ENCODE results near the gene CTNNA2.
"Not testable (repeated sequence)": the region's sequence is repeated elsewhere in the genome, so short reads cannot be mapped to it uniquely, and the experiment has no call there.

Gene CTNNA2

DNA sequence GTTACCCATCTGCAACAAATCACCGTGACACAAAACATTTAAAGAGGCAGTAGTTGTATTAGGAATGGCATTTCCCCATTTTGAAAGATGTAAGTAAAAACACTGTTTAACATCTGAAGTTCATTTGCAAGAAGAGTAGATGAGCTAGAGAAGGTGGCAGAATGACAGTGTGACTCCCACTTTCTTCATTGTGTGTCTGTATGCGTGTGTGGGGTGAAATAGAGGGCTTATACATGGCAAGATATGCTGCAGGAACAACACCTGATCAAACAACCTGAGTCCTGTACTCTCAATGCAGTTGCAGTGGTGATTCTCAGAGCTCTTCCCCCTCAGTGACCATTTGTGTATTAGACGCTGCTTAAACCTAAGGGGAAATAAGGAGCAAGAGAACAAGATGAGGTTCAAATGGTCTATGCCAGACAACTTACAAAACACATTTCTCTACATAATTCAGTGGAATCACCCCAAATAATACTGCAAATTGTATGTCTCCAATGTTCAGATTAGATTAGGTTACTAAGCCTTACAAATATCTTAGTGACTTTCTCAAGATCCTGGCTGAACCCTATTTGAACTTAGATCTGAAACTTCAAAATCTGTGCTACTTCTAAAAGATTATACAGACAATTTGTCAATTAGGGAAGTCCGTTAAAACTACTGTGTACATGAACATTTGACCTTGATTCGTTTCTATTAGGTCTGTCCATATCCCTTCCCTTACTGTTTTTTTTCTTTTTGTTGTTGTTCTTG is 561.6 kb downstream of the CTNNA2 start:
- Mint-ChIP-seq H3K27ac (no peak overlapping the region), H3K27me3 (peaks cover 10% of the 10 kb centered on the region), H3K4me3 (no peak overlapping the region), H3K9me3 (peaks cover 5% of the 10 kb centered on the region), H3K4me1 (no peaks in the 10 kb centered on the region), H3K36me3 (no peaks in the 10 kb centered on the region)

DNA sequence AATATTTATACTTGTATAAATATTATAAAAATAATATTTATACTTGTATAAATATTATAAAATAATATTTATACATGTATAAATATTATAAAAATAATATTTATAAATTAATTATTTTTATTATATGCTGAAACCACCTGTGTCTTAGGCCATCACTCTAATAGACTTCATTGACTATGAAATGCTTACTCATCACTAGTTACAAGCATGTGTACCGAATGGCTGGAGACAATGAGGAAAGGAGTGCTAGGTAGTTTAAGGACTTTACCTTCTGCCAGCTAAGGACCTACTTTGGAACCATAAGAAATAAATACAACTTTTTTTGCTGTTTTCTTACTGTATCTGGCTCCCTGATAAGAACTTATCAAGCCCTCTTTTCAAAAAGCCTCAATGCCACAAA is 562.9 kb downstream of the CTNNA2 start:
- no peaks in the 10 kb centered on the region for H3K4me1 Mint-ChIP-seq
- H3K4me3 Mint-ChIP-seq, result no peak overlapping the region
- no peaks in the 10 kb centered on the region for H3K36me3 Mint-ChIP-seq
- peaks cover 5% of the 10 kb centered on the region for H3K9me3 Mint-ChIP-seq
- H3K27ac Mint-ChIP-seq, result no peak overlapping the region
- peaks cover 10% of the 10 kb centered on the region for H3K27me3 Mint-ChIP-seq

DNA sequence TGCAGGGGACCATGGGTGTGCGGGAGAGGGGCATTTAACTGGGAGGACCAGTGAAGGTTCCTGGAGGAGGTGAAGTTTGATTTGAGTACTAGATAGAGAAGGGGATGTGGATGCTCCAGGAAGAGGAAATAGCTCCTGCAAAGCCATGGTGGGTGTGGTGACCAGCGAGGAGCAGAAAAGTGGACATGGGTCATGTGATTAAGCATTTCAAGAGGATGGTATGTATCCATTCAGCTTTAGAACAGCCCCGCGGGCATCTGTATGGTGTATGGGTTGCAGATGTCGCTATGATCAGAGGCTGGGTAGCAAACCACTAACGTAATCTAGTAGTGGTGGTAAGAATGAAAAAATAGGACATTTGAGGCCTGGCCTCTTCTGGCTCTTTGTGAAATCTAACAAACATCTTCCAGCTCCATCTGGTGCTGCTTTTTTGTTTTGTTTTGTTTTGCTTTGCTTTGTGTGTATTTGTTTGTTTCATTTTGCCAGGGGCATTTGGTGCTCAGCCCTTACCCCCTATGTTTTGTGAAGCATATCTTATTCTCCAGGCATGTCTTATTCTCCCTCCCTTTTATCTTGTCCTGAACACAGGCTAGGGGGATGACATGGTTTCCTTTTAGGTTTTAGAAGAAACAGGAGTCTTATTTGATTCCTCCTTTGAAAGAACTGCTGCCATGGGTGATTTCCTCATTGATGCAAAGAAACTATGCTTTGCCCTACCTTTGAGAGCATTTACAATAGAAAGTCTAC is 565.6 kb downstream of the CTNNA2 start:
- Mint-ChIP-seq H3K36me3 (no peaks in the 10 kb centered on the region), H3K4me1 (no peaks in the 10 kb centered on the region), H3K27ac (no peak overlapping the region), H3K4me3 (no peak overlapping the region), H3K9me3 (peaks cover 5% of the 10 kb centered on the region), H3K27me3 (peaks cover 8% of the 10 kb centered on the region)

DNA sequence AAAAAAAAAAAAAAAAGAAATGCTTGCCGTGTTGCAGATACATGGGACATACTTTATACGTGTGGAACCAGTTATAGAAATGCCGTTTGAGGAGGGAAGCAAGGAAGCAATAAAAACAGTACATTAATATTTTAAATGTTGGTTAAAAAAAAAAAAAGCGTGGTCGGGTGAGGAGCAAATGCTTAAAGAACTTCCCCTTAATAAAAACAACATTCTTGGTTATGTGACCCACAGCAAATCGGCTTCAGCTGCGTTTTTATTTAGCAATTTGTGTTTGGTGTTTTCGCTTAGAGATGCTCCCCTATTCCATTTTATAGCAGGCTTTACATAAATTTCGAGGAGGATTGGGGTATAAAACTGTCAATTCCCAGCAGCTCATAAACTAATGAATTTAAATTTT is 568.1 kb downstream of the CTNNA2 start:
- Mint-ChIP-seq H3K27me3 (peaks cover 9% of the 10 kb centered on the region), H3K4me3 (no peak overlapping the region), H3K27ac (no peak overlapping the region), H3K4me1 (no peaks in the 10 kb centered on the region), H3K9me3 (peaks cover 5% of the 10 kb centered on the region), H3K36me3 (no peaks in the 10 kb centered on the region)

DNA sequence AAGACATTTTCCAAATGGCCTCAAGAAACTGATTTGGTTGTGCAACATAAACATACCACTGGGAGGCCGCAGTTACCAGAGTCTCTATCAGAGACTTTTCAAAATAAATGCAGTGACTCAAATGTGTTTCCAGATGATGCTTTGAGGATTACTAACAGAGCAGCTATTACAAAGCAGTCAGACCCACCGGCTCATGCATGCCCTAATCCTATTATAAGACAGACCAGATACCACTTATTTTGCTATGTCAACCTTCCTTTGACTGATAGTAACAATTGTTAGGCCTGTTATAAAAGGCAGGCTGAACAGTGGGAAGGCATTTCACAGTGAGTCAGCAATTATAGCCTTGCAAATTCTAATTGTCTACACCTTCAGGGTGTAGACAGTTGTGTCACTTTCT is 574.0 kb downstream of the CTNNA2 start:
- no peak overlapping the region for H3K4me3 Mint-ChIP-seq
- H3K36me3 Mint-ChIP-seq, result no peaks in the 10 kb centered on the region
- no peak overlapping the region for H3K27ac Mint-ChIP-seq
- H3K4me1 Mint-ChIP-seq, result no peaks in the 10 kb centered on the region
- H3K27me3 Mint-ChIP-seq, result peaks cover 1% of the 10 kb centered on the region
- H3K9me3 Mint-ChIP-seq, result no peaks in the 10 kb centered on the region

DNA sequence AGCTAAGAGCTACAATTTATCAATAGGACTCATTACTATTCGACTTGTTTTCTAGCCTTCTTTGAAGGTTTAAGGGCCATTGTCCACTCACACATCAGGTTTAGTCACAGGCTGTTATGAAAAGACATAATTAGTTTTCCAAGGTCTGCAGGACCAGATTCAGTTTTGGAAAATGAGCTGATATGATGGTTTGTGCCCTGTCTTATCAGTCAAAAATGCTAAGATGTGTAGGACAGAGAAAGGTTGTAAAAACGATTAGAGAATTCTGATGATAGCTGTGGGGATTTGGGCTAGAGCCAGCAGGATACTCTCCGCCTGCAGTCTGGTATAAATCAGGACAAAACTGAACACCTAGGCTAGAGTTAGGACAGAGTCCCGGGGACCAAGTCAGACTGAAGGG is 578.4 kb downstream of the CTNNA2 start:
- Mint-ChIP-seq H3K27me3 (no peaks in the 10 kb centered on the region), H3K4me1 (no peaks in the 10 kb centered on the region), H3K9me3 (no peaks in the 10 kb centered on the region), H3K4me3 (no peak overlapping the region), H3K36me3 (no peaks in the 10 kb centered on the region), H3K27ac (no peak overlapping the region)

DNA sequence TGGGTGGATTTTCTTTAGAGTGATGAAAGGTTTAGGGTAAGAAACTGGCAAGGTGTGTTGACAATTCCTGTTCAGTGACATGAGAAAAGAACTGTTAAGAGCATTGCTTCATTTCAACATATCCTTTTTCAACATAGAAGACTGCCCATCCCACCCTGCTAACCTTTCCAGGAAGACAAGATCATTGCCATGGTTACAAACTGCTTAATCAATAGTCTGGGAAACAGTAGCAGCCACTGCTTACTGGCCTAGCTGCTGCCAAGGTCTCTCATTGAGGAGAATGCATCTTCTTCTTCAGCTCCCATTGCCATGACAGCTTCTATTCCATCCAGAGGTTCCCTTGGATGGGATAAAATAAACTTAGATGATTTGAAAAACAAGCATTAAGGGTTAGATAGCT is 579.6 kb downstream of the CTNNA2 start:
- H3K4me3 Mint-ChIP-seq, result no peak overlapping the region
- no peaks in the 10 kb centered on the region for H3K4me1 Mint-ChIP-seq
- H3K27ac Mint-ChIP-seq, result no peak overlapping the region
- H3K9me3 Mint-ChIP-seq, result peaks cover 2% of the 10 kb centered on the region
- no peaks in the 10 kb centered on the region for H3K27me3 Mint-ChIP-seq
- no peaks in the 10 kb centered on the region for H3K36me3 Mint-ChIP-seq

DNA sequence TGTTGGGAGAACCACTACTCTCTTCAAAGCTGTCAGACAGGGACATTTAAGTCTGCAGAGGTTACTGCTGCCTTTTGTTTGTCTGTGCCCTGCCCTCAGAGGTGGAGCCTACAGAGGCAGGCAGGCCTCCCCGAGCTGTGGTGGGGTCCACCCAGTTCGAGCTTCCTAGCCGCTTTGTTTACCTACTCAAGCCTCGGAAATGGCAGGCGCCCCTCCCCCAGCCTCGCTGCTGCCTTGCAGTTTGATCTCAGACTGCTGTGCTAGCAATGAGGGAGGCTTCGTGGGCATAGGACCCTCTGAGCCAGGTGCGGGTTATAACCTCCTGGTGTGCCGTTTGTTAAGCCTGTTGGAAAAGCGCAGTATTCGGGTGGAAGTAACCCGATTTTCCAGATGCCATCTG is 585.7 kb downstream of the CTNNA2 start:
- H3K4me1 Mint-ChIP-seq, H3K9me3 Mint-ChIP-seq, H3K27me3 Mint-ChIP-seq, H3K4me3 Mint-ChIP-seq, H3K27ac Mint-ChIP-seq, H3K36me3 Mint-ChIP-seq: not testable (repeated sequence)

DNA sequence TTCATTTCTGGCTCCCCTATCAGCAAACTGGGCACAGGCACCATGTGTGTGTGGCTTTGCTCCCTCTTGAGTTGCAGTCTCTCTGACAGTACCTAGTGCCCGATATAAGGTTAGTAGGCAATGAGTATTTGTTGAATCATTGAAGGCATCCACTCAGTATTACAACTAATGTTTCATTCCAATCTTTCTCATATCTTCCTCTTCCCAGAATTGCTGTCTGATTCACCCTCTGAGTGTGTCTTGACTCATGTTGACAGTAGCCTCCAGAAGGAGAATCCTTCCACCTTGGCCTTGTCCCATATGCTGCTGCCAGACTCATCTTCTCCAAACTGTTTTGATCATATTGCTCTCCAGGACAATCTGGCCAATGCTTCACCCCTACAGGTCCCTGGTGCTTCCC is 589.2 kb downstream of the CTNNA2 start:
- H3K36me3 Mint-ChIP-seq, result no peaks in the 10 kb centered on the region
- H3K27me3 Mint-ChIP-seq, result no peaks in the 10 kb centered on the region
- H3K9me3 Mint-ChIP-seq, result peaks cover 11% of the 10 kb centered on the region
- H3K4me1 Mint-ChIP-seq, result no peaks in the 10 kb centered on the region
- H3K27ac Mint-ChIP-seq, result no peak overlapping the region
- no peak overlapping the region for H3K4me3 Mint-ChIP-seq

DNA sequence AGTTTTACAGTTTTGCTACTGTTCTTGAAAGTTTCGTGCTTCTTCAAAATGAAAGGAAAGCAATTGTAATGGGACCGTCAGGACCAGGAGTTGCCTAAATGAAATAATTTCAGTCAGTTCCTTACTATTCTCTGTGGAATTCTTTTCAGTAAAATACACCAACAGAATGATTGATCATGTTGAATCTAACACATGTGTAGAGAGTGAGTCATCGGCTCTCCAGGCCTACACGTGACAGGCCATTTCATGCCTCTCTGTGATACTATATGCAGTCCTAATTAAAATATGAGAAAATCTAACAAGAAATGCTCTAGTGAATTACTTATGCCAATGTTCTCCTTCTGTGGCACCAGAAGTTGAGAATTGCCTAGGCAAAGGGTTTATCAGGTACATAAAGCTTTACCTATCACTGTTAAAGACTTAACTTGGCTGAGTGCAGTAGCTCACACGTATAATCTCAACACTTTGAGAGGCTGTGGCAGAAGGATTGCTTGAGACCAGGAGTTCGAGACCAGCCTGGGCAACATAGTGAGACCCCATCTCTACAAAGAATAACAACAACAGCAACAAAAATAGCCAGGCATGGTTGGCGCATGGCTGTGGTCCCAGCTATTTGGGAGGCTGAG is 592.3 kb downstream of the CTNNA2 start:
- H3K4me1 Mint-ChIP-seq, result no peaks in the 10 kb centered on the region
- H3K36me3 Mint-ChIP-seq, result no peaks in the 10 kb centered on the region
- H3K4me3 Mint-ChIP-seq, result no peak overlapping the region
- H3K27ac Mint-ChIP-seq, result no peak overlapping the region
- H3K27me3 Mint-ChIP-seq, result no peaks in the 10 kb centered on the region
- H3K9me3 Mint-ChIP-seq, result peaks cover 6% of the 10 kb centered on the region

DNA sequence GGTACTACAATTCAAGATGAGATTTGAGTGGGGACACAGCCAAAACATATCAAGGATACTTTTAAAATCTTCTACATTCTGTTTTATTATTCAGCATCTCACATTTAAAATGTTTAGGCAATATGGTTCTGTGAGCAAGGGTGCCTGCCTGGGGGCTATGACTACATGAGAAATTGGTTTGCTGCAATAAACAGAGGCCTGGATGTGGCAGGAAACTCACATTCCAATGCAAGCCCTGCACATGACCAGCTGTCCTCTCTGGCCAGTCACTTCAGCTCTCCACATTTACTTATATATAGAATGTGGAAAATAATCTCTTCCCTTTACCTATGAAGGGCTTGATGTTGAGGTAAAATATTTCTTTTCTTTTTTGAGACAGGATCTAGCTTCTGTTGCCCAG is 598.3 kb downstream of the CTNNA2 start:
- Mint-ChIP-seq H3K36me3 (no peaks in the 10 kb centered on the region), H3K27me3 (no peaks in the 10 kb centered on the region), H3K4me3 (no peak overlapping the region), H3K9me3 (peaks cover 6% of the 10 kb centered on the region), H3K27ac (no peak overlapping the region), H3K4me1 (no peaks in the 10 kb centered on the region)

DNA sequence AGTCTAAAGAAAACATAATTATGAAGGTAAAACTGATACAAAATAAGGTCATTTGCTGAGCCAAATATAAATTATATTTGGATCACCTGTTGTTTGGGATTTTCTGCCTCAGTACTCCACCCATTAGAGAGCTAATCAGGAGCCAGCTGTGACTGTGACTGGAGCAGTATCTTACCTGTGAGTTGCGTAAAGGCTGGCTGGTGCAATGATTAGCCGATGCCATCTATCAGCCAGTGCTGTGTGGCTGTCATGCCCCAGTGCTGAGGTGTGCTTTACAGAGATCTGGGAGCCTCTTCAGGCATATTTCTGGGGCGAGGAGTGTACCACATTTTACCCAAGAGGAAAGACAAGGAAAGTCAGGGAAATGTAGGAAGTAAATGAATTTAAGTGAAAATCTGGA is 599.9 kb downstream of the CTNNA2 start:
- Mint-ChIP-seq H3K27me3 (no peaks in the 10 kb centered on the region), H3K9me3 (peaks cover 6% of the 10 kb centered on the region), H3K36me3 (no peaks in the 10 kb centered on the region), H3K27ac (no peak overlapping the region), H3K4me1 (no peaks in the 10 kb centered on the region), H3K4me3 (no peak overlapping the region)

DNA sequence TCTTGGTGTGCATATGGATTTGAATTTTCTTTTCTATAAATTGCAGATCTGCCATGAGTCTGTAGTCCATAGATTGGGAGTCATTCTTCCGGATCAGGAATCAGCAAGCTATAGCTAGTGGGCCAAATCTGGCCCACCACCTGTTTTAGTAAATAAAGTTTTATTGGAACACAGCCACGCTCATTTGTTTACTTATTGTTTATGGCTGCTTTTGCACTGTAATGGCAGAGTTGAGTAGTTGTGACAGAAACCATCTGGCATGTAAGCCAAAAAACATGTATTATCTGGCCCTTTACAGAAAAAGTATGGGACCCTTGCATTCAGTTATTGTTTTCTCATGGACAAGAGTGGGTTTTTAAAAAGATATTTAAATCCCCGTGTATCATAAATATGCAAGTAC is 600.5 kb downstream of the CTNNA2 start:
- H3K36me3 Mint-ChIP-seq, result no peaks in the 10 kb centered on the region
- H3K4me3 Mint-ChIP-seq, result no peak overlapping the region
- H3K27me3 Mint-ChIP-seq, result no peaks in the 10 kb centered on the region
- H3K4me1 Mint-ChIP-seq, result no peaks in the 10 kb centered on the region
- peaks cover 6% of the 10 kb centered on the region for H3K9me3 Mint-ChIP-seq
- H3K27ac Mint-ChIP-seq, result no peak overlapping the region

DNA sequence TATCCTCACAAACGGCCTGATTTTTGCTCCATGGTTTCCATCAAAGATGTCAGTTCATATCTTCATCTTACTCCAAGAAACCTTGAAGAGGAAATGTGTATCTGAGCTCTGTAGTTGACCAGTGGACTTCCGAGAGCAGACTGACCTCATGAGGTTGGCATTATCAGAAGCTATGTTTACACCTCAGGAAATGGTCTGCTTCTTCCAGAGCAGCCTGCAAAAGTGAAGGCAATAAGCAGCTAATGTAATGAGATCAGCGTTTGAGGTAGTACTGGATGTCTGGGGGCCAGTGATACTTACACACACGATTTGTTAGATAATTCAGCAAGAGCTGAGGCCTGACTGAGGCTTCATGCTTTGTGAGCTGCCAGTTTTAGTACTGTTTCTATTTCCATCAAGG is 602.0 kb downstream of the CTNNA2 start:
- H3K4me3 Mint-ChIP-seq, result no peak overlapping the region
- H3K27me3 Mint-ChIP-seq, result no peaks in the 10 kb centered on the region
- H3K27ac Mint-ChIP-seq, result no peak overlapping the region
- H3K4me1 Mint-ChIP-seq, result no peaks in the 10 kb centered on the region
- H3K9me3 Mint-ChIP-seq, result peaks cover 6% of the 10 kb centered on the region
- H3K36me3 Mint-ChIP-seq, result no peaks in the 10 kb centered on the region

DNA sequence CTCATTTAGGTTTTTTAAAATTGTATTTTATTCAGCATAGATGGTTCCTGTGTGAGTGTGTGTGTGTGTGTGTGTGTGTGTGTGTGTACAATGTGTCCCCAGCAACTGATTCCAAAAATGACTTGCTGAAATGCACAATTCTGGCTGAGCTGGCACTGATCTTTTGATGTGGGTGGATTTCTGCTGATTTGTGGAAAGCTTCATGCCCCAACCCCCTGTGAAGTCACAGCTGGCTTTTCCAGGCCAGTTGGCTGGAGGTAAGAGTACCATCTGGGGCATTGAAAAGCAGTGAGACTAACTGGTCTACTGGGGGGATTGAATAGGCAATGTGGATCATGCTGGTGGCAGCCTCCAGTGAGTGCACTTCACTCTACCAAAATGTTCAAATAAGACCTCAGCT is 604.5 kb downstream of the CTNNA2 start:
- H3K4me1 Mint-ChIP-seq, result no peaks in the 10 kb centered on the region
- no peak overlapping the region for H3K4me3 Mint-ChIP-seq
- no peaks in the 10 kb centered on the region for H3K36me3 Mint-ChIP-seq
- no peaks in the 10 kb centered on the region for H3K9me3 Mint-ChIP-seq
- no peak overlapping the region for H3K27ac Mint-ChIP-seq
- no peaks in the 10 kb centered on the region for H3K27me3 Mint-ChIP-seq

DNA sequence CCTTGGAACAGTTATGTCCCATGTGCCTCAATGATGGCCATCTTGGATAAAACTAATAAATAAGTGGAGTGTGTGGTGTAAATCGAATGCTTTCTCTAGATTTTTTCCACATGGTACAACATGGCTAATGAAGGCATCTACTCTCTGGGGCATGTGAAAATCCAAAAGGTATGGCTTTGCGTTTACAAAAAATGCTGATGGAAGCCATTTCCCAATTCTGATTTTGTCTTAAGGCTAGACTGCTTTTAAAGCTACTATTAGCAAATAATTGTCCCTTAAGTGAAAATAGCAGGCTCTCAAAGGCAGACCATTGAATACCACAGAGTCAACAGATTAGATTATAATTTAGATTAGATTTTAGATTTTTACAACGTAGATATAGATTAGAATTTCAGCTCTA is 608.0 kb downstream of the CTNNA2 start:
- H3K4me1 Mint-ChIP-seq, result no peaks in the 10 kb centered on the region
- H3K27me3 Mint-ChIP-seq, result no peaks in the 10 kb centered on the region
- no peaks in the 10 kb centered on the region for H3K36me3 Mint-ChIP-seq
- no peak overlapping the region for H3K4me3 Mint-ChIP-seq
- H3K9me3 Mint-ChIP-seq, result peaks cover 5% of the 10 kb centered on the region
- H3K27ac Mint-ChIP-seq, result no peak overlapping the region

All from activated naive CD4-positive, alpha-beta T cell treated with anti-CD3 and anti-CD28 coated beads, Interleukin-2, amount 50 U/mL, for 24 hours (primary cell).